K562 (cell line): ENCODE measurements around the gene NMRK2.

ENCODE experiments used
- CBX3 ChIP-seq, 2 experiments: IDR thresholded peaks; 1 replicate in 1 of 2; 2 replicates in 1 of 2; pipeline ENCODE4 v1.6.1; 2012; ENCODE audit warnings: inconsistent platforms in 2 of 2, low read length in 2 of 2, borderline replicate concordance in 1 of 2, control low read depth in 1 of 2
- CTCF ChIP-seq, 3 experiments: IDR thresholded peaks in 2 of 3; conservative IDR thresholded peaks in 1 of 3; 2 replicates each; pipeline ENCODE4 v1.5.1; 2011 to 2012; ENCODE audit warnings: low read length in 3 of 3, mild to moderate bottlenecking in 3 of 3, control low read depth in 2 of 3, improper control_type of control experiment in 1 of 3, inconsistent platforms in 1 of 3, low read depth in 1 of 3, mixed read lengths in 1 of 3, moderate library complexity in 1 of 3; ENCODE audit not compliant: insufficient read depth in 2 of 3
- HIVEP1 ChIP-seq: fragments of 250-450 bp; sonication (Bioruptor Pico); IDR thresholded peaks from 2 replicates; pipeline ENCODE4 v1.4.0; 2020; ENCODE audit warnings: mild to moderate bottlenecking
- IRF2 ChIP-seq: sonication (generic); formaldehyde crosslinking; IDR thresholded peaks from 2 replicates; pipeline ENCODE4 v1.8.1; 2022; ENCODE audit warnings: mild to moderate bottlenecking, missing genetic modification reagents
- KLF6 ChIP-seq: fragments of 250-450 bp; sonication (Bioruptor Pico); IDR thresholded peaks from 2 replicates; pipeline ENCODE4 v1.4.0; 2020; ENCODE audit warnings: mild to moderate bottlenecking, moderate library complexity, borderline replicate concordance
- SMARCE1 ChIP-seq: fragments of 450-650 bp; IDR thresholded peaks from 2 replicates; pipeline ENCODE4 v1.7.1; 2016; ENCODE audit warnings: mild to moderate bottlenecking
- SRF ChIP-seq, 2 experiments: fragments of 250-450, 450-650 bp in 1 of 2; sonication (Bioruptor Pico) in 1 of 2; sonication (generic) in 1 of 2; formaldehyde crosslinking; IDR thresholded peaks; 2 replicates each; pipeline versions ENCODE4 v1.5.0 to v1.5.1; 2020 to 2022; ENCODE audit warnings: mild to moderate bottlenecking in 1 of 2, missing genetic modification reagents in 1 of 2
- ZNF318 ChIP-seq, 2 experiments: fragments of 450-650 bp; IDR thresholded peaks; 2 replicates each; pipeline ENCODE4 v1.6.1; 2016; ENCODE audit warnings: mild to moderate bottlenecking in 2 of 2, borderline replicate concordance in 1 of 2, low read depth in 1 of 2, moderate library complexity in 1 of 2

- TF ChIP-seq SRF (CRISPR knock-in tag; IDR thresholded peaks at IDR 0.05) (no peak), ZNF318 (IDR thresholded peaks at IDR 0.05; ENCODE audit: borderline replicate concordance in 1 of 2, low read depth in 1 of 2) (no peak), IRF2 (CRISPR knock-in tag) (no peak), KLF6 (CRISPR knock-in tag) (no peak), HIVEP1 (CRISPR knock-in tag) (no peak), CTCF (IDR thresholded peaks at IDR 0.05 in 2 of 3, conservative IDR thresholded peaks at IDR 0.05 in 1 of 3; ENCODE audit: insufficient read depth in 2 of 3, low read depth in 1 of 3, low read length in 3 of 3) (no peak), CBX3 (IDR thresholded peaks at IDR 0.05; ENCODE audit: borderline replicate concordance in 1 of 2, low read length in 2 of 2) (no peak), SMARCE1 (no peak)
Observed at GRCh38 chr19:3964256-3965194, 31.7 kb downstream of the NMRK2 start.
